OCI-LY1 (cell line): ENCODE measurements around the gene NBDY.
"Not testable (repeated sequence)": the region's sequence is repeated elsewhere in the genome, so short reads cannot be mapped to it uniquely, and the experiment has no call there.

ENCODE experiments used
- EZH2 ChIP-seq: fragments of 200-600 bp; sonication (generic), shearing (Covaris generic); IDR thresholded peaks from 2 replicates; pipeline ENCODE4 v1.8.0; 2017; ENCODE audit warnings: borderline replicate concordance, mixed run types, mild to moderate bottlenecking, antibody characterized with exemption, low read length, moderate library complexity, mixed read lengths
- TF ChIP-seq, protein P1 (sequence below): fragments of 200-600 bp; sonication (generic), shearing (Covaris generic); IDR thresholded peaks from 2 replicates; pipeline ENCODE4 v1.5.1; 2017; ENCODE audit warnings: mild to moderate bottlenecking, antibody characterized with exemption, low read length, moderate library complexity, mixed read lengths

DNA sequence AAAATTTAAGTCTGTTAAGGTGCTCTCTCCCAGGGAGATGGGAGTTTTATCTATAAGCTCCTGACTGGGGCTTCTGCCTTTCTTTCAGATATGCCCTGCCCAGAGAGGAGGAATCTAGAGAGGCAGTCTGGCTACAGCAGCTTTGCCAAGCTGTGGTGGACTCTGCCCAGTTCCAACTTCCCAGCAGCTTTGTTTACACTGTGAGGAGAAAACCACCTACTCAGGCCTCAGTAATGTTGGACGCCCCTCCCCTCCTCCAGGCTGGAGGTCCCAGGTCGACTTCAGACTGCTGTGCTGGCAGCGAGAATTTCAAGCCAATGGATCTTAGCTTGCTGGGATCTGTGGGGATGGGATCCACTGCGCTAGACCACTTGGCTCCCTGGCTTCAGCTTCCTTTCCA lies 24.5 kb upstream of the NBDY start:
- TF ChIP-seq EZH2 = not testable (repeated sequence)
- TF ChIP-seq, protein P1, sequence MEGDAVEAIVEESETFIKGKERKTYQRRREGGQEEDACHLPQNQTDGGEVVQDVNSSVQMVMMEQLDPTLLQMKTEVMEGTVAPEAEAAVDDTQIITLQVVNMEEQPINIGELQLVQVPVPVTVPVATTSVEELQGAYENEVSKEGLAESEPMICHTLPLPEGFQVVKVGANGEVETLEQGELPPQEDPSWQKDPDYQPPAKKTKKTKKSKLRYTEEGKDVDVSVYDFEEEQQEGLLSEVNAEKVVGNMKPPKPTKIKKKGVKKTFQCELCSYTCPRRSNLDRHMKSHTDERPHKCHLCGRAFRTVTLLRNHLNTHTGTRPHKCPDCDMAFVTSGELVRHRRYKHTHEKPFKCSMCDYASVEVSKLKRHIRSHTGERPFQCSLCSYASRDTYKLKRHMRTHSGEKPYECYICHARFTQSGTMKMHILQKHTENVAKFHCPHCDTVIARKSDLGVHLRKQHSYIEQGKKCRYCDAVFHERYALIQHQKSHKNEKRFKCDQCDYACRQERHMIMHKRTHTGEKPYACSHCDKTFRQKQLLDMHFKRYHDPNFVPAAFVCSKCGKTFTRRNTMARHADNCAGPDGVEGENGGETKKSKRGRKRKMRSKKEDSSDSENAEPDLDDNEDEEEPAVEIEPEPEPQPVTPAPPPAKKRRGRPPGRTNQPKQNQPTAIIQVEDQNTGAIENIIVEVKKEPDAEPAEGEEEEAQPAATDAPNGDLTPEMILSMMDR = not testable (repeated sequence)
